NCI-H446 (cell line): ENCODE data around the gene ANK2.
"Not testable (repeated sequence)": the region's sequence is repeated elsewhere in the genome, so short reads cannot be mapped to it uniquely, and the experiment has no call there.

Experiments used
- DNase-seq, 2 experiments: peaks; one replicate each; lab custom pipeline; 2025; lab: John Stamatoyannopoulos, UW

The ANK2 gene

DNA sequence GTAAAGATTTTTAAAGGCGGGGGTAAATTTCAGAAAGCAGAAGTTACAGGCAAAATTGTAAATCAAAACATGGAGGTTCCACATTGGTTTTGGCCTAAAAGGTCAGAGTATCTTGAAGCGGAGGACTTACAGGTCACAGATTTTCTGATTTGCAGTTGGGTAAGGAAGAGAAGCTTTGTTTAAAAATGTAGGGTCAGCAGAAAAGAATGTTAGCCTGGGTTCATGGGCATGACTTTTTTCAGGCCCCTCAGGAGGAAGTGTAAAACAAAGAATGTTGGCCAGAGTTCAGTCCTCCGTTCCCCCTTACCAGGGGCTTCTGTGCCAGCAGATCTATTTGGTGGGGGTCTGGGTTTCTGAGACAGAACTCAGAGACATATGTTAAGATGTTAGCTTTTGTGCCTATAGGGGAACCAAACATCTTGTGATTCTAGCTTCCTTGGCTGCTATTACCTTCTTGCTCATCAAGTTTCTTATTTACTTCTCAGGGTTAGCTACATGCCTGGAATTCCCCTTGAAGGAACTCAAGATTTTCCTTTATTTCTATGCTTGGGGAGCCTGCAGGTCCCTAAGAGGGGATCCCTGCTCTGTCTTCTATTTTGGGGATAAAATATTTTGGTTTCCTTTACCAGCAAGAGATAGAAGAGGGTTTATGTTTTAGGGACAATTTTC lies 160.3 kb downstream of the ANK2 start:
- no peak for DNase-seq

GRCh38 chr4:113212613-113213012 lies 163.2 kb downstream of the ANK2 start:
- no peak for DNase-seq

DNA sequence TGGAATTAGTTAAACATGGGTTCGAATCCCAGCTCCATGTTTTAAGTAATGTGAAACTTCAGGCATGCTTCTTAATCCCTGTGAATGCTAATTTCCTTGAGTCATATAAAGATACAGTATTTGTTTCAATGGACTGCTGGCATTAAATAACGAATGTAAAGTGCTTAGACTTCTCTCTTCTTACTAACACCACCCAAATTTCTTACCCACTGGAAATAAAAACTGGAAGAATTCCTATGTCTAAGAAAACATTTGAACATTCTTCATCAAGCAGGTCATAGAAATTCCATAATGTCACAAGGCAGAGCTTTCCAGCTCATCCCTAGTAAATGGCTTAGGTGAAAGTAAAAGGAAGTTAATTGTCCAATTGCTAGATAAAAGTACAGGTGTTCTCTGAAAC lies 172.5 kb downstream of the ANK2 start:
- no peak for DNase-seq

GRCh38 chr4:113222471-113222870 lies 173.0 kb downstream of the ANK2 start:
- DNase-seq = no peak

DNA sequence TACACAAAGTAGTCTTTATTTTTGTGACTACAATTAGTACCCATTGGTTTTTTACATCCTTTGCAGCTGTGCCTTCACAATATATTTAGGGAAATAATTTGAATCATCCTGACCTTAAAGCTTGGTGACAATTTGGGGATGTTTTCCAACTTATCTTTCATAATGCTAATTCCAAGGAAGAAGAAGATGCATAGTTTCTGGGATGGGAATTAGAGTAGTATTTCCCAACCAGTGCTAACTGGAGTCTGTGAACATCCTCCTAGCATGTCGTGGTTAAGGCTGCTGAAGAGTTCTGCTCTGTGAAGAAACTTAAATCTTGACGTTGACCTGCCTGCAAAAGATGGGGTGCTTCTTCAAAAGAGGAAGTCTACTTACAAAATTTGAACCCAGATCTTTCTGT lies 173.5 kb downstream of the ANK2 start:
- DNase-seq = no peak

GRCh38 chr4:113232194-113232593 lies 182.7 kb downstream of the ANK2 start:
- DNase-seq = no peak

- DNase-seq = no peak
Observed at GRCh38 chr4:113236916-113237315, 187.5 kb downstream of the ANK2 start.

DNA sequence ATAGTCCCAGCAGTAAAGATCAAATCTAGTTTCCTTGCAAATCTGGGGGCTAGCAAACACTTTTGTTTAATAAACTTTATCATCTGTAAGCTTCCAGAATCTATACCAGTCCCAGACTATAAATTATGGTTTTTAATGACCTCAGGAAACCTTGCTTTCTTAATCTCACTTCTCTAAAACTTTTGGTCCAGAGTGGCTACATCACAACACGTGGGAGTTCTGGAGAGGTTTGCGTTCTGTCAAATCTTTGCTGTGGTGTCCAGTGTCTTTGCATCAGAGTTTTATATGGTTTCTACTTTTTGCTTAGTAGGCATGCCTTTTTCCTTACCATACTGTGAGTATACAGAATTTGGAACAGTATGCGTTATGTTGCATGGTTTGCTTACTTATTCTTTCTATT lies 193.9 kb downstream of the ANK2 start:
- no peak for DNase-seq

- not testable (repeated sequence) for DNase-seq
Observed at GRCh38 chr4:113244747-113245146, 195.3 kb downstream of the ANK2 start.

GRCh38 chr4:113248320-113248719 lies 198.9 kb downstream of the ANK2 start:
- peak in 1 of 2 experiments; percentile 3 for DNase-seq

DNA sequence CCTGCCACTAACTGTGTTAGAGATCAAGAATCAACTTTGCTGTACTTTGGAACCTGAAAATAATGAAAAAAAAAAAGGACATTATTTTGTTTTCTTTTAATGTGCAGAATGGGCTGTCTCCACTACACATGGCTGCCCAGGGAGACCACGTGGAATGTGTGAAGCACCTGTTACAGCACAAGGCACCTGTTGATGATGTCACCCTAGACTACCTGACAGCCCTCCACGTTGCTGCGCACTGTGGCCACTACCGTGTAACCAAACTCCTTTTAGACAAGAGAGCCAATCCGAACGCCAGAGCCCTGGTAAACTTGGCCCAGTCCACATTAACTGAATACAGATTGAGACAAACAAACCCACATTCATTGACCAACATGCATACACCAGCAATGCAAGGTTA lies 206.2 kb downstream of the ANK2 start:
- DNase-seq = no peak

DNA sequence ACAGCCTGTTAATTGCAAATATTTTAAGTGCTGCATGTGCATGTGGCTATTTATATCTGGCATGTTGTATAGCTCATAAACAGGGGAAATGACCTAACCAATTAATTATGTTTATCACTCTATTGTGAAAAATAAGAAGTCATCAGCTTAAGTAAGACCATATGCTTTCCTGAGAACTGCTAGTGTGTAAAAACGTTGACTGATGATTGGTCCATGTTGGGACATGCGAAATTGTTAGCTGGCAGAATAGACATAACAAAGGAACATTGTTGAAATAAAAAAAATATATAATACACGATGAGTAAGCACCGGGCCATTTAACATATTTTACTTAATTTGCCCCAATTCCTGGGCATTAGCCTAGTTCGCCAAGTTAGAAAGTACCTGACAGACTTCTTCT lies 207.5 kb downstream of the ANK2 start:
- no peak for DNase-seq

DNA sequence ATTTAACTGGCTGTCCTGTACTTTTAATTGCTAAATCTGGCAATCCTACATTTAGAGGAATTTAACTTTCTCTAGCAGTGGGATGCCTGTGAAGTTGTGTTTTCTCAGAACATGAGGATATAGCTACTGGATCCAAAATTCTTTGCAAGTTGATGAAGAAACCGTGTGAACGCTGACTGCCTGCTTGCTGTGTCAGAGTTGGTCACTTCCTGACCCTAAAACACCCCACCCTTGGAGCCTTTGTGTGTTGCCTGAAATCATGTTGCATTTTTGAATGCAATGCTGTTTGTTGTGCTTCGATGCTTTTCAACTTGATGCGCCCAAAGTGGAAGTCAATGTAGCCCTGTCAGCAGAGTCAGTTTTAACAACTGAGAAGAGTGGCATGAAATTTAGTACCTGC lies 211.2 kb downstream of the ANK2 start:
- DNase-seq = no peak

GRCh38 chr4:113263274-113263673 lies 213.8 kb downstream of the ANK2 start:
- no peak for DNase-seq

- no peak for DNase-seq
Observed at GRCh38 chr4:113270520-113271319, 221.3 kb downstream of the ANK2 start.

DNA sequence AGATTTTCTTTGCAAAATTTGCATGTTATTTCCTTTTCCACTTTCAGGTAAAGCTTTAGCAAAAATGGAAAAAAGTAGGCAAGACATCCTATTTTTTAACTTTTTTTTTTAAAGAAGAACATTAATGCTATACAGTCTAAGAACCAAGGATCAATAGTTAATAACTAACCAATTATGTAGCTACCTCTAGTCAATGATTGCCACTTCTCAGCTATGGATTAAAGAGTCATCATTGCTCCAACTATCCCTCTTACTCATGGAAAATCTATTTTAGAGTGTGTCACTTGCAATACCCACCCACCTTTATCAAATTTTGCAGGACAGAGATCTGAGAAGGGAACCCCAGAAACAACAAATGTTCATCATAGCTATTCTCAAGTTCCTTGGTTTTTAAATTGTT lies 223.1 kb downstream of the ANK2 start:
- DNase-seq = no peak

DNA sequence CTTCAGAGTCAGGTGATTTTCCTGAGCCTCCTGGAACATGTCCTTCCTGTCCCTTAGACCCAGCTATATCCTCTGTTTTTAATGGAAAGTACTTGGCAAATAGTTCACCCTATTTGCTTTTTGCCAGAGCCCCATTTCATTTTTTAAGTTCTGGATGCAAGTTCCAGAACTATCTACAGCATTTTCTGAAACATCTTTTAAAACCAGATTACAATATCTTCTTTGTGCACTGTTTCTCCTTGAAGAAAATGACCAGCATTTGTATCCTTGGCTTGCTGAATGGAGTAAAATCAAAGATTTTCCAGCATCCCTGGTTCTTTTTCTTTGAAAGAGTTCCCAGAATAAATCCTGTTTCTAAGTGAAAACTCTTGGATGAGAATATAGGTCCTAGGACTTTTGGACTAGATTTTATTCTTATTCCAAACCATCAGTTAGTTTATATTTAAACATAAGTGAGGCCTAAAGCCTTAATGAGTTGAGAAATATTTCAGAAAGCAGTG lies 224.3 kb downstream of the ANK2 start:
- no peak for DNase-seq

DNA sequence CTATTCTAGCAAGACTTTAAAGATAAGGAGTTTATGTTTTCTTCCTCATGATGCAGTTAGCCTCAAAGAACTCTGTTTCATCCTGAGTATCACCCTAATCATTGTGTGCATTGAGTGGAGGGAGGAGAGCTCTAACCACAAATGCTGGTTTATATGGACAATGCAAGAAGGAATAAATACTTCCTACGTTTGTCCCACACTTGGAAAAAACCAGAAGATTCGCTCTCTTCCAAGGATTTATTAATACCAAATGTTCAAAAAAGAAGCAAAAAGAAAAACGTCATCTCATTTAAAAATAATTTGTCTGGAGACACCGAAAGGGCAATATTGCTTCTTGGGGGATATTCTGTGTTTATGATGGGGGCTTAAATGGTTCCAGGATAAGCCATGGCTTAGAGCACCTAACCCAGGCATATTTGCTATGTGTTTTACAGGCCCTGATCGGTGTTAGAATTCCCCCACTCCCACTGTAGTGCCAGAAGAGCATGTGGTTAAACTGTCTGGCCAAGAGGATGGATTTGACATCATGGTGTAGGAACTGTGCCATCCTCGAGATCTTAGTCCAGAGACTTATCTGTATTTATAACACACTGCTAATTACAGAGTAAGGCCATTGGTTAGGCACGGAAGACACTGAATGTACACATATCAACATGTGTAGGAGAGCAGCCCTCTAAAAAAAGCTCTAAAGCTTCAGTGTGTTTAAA lies 227.2 kb downstream of the ANK2 start:
- peak in 1 of 2 experiments; percentile 5 for DNase-seq

- DNase-seq = peak; percentile 30 to 69
Observed at GRCh38 chr4:113278324-113278934, 229.0 kb downstream of the ANK2 start.

- no peak for DNase-seq
Observed at GRCh38 chr4:113285501-113285900, 236.0 kb downstream of the ANK2 start.

GRCh38 chr4:113288257-113288656 lies 238.8 kb downstream of the ANK2 start:
- DNase-seq = no peak

DNA sequence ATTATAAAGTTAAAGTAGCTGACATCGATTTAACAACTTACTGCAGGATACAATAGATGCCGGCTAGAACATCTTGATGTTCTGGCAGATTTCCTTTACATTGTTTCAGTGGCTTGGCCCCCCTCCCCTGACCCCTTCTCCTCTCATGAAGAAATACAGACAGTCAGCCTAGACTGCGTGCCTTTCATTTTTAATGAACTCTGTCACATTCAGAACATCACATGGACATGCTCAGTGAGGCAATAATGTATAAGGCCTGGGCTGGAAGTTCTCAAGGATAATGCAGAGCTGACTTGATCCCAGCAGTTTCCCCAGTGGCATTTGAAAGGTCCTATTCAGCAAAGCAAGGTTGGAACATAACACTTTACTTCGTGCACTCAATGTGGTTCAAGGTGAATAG lies 239.2 kb downstream of the ANK2 start:
- DNase-seq = no peak
